ENCODE data around the gene MTURN.

- TF ChIP-seq CTCF (IDR thresholded peaks at IDR 0.05): no peak
- no peak for TF ChIP-seq POLR2A (IDR thresholded peaks at IDR 0.05)
These were observed 45.9 kb downstream of the MTURN start for GRCh38 chr7:30180718-30181117.

Data from adrenal gland (tissue), 5 donors.